HCT116 (cell line): ENCODE data around the gene CHCT1. TPM values are rescaled to one million over a fixed set of nuclear protein-coding genes. Genes with fewer than 3 reads are reported as not detected.

Experiments
- ATAC-seq: fragments of 200-7000 bp; cut with Tn5 transposase; 2 replicates; pipeline ENCODE4 v1.9.1; 2020; ENCODE audit warnings: mild to moderate bottlenecking, moderate library complexity
- BruUV-seq: library from RNA; stranded (reverse); fragments of 400-500 nt; replicated peaks from 2 replicates; lab custom pipeline; 2021; lab: Mats Ljungman, UMichigan
- CTCF ChIA-PET: fragments of 300-600 bp; sonication (Branson Sonifier 250); formaldehyde crosslinking; loops from one replicate; lab custom pipeline; 2021; ENCODE audit warnings: antibody characterized with exemption; lab: Charles Lee
- POLR2A ChIA-PET: fragments of 300-600, 350-600 bp; sonication (Branson Sonifier 250); formaldehyde crosslinking; loops from one replicate; lab custom pipeline; 2021; ENCODE audit warnings: antibody characterized with exemption; lab: Charles Lee
- RAD21 ChIA-PET, 2 experiments: fragments of 300-600 bp; sonication (Branson Sonifier 250); formaldehyde crosslinking; loops; one replicate each; lab custom pipeline; 2023; ENCODE audit warnings: low total read pairs in 2 of 2; ENCODE audit not compliant: uncharacterized antibody in 2 of 2, unreplicated experiment in 2 of 2, low non-redundant PET in 1 of 2; lab: Charles Lee
- DNase-seq: peaks from one replicate; pipeline ENCODE4 v3.0.0-alpha.2; 2010; ENCODE audit warnings: low read depth, low spot score
- H2AFZ ChIP-seq: fragments of 200-600 bp; shearing (Covaris generic), sonication (generic); 2 replicates; pipeline ENCODE4 v1.6.1; 2017; ENCODE audit warnings: low read depth, mixed run types, mixed read lengths, antibody characterized with exemption, low read length; ENCODE audit not compliant: poor library complexity, severe bottlenecking
- H3K27ac ChIP-seq: 2 replicates; pipeline ENCODE4 v1.5.1; 2012; ENCODE audit warnings: low read depth, low read length
- H3K27me3 ChIP-seq: fragments of 200-600 bp; sonication (generic); 2 replicates; pipeline ENCODE4 v1.6.1; 2016; ENCODE audit warnings: mixed run types, low read length, mixed read lengths; ENCODE audit not compliant: insufficient read depth
- H3K36me3 ChIP-seq, 2 experiments: fragments of 200-500 bp in 1 of 2; fragments of 200-600 bp in 1 of 2; sonication (Bioruptor generic) in 1 of 2; sonication (generic) in 1 of 2; 2 replicates each; pipeline versions ENCODE4 v1.5.1 to v1.6.1; 2014 to 2016; ENCODE audit warnings: low read length in 2 of 2, inconsistent platforms in 1 of 2, mixed read lengths in 1 of 2, mixed run types in 1 of 2; ENCODE audit not compliant: insufficient read depth in 2 of 2, control insufficient read depth in 1 of 2
- H3K4me1 ChIP-seq, 2 experiments: fragments of 200-600 bp in 1 of 2; sonication (generic) in 1 of 2; 2 replicates each; pipeline versions ENCODE4 v1.5.1 to v1.6.1; 2012 to 2017; ENCODE audit warnings: low read length in 2 of 2, inconsistent platforms in 1 of 2, mild to moderate bottlenecking in 1 of 2, mixed read lengths in 1 of 2, mixed run types in 1 of 2, moderate library complexity in 1 of 2; ENCODE audit not compliant: insufficient read depth in 2 of 2, control insufficient read depth in 1 of 2
- H3K4me2 ChIP-seq: fragments of 200-600 bp; sonication (generic); 2 replicates; pipeline ENCODE4 v1.6.1; 2017; ENCODE audit warnings: mixed run types, low read length, mixed read lengths
- H3K4me3 ChIP-seq, 2 experiments: fragments of 200-600 bp in 1 of 2; sonication (generic) in 1 of 2; replicated peaks in 1 of 2; 2 replicates each; pipeline ENCODE4 v1.5.1; 2011 to 2016; ENCODE audit warnings: low read length in 2 of 2, control low read depth in 1 of 2, low read depth in 1 of 2, mild to moderate bottlenecking in 1 of 2, mixed read lengths in 1 of 2, mixed run types in 1 of 2
- H3K79me2 ChIP-seq: fragments of 200-600 bp; sonication (generic); 2 replicates; pipeline ENCODE4 v1.6.1; 2017; ENCODE audit warnings: mild to moderate bottlenecking, mixed run types, low read length, moderate library complexity, mixed read lengths; ENCODE audit not compliant: insufficient read depth
- H3K9ac ChIP-seq: fragments of 200-600 bp; sonication (generic); 2 replicates; pipeline ENCODE4 v1.6.1; 2016; ENCODE audit warnings: low read length, mixed read lengths
- H3K9me2 ChIP-seq: fragments of 200-600 bp; sonication (generic), shearing (Covaris generic); 2 replicates; pipeline ENCODE4 v1.6.1; 2017; ENCODE audit warnings: mixed run types, mild to moderate bottlenecking, moderate library complexity; ENCODE audit not compliant: insufficient read depth
- H3K9me3 ChIP-seq, 2 experiments: fragments of 200-500 bp in 1 of 2; fragments of 200-600 bp in 1 of 2; sonication (Bioruptor generic) in 1 of 2; sonication (generic) in 1 of 2; 2 replicates each; pipeline ENCODE4 v1.6.1; 2014 to 2017; ENCODE audit warnings: low read length in 2 of 2, mixed read lengths in 2 of 2, inconsistent platforms in 1 of 2, low read depth in 1 of 2, mild to moderate bottlenecking in 1 of 2, mixed run types in 1 of 2, moderate library complexity in 1 of 2; ENCODE audit not compliant: control insufficient read depth in 1 of 2, insufficient read depth in 1 of 2
- H4K20me1 ChIP-seq: fragments of 200-600 bp; sonication (generic), shearing (Covaris generic); 2 replicates; pipeline ENCODE4 v1.6.1; 2017; ENCODE audit warnings: mixed run types, mild to moderate bottlenecking, moderate library complexity; ENCODE audit not compliant: insufficient read depth
- EGR1 ChIP-seq: IDR thresholded peaks from 2 replicates; pipeline ENCODE4 v1.6.1; 2012; ENCODE audit warnings: low read depth
- ELF1 ChIP-seq: IDR thresholded peaks from 2 replicates; pipeline ENCODE4 v1.6.1; 2012; ENCODE audit warnings: low read depth, borderline replicate concordance
- EZH2phosphoT487 ChIP-seq: fragments of 200-600 bp; IDR thresholded peaks from 2 replicates; pipeline ENCODE4 v1.6.1; 2018; ENCODE audit warnings: antibody characterized with exemption, borderline replicate concordance
- JUND ChIP-seq: IDR thresholded peaks from 2 replicates; pipeline ENCODE4 v1.6.1; 2012
- POLR2A ChIP-seq: IDR thresholded peaks from 2 replicates; pipeline ENCODE4 v1.7.0; 2011; ENCODE audit warnings: borderline replicate concordance; ENCODE audit not compliant: insufficient read depth, insufficient read length; ENCODE audit errors: extremely low read depth
- RAD21 ChIP-seq: IDR thresholded peaks from 2 replicates; pipeline ENCODE4 v1.6.1; 2012; ENCODE audit warnings: low read depth, mild to moderate bottlenecking
- SIN3A ChIP-seq: IDR thresholded peaks from 2 replicates; pipeline ENCODE4 v1.6.1; 2012; ENCODE audit warnings: low read depth
- SP1 ChIP-seq: IDR thresholded peaks from 2 replicates; pipeline ENCODE4 v1.6.1; 2012; ENCODE audit warnings: low read depth
- SRF ChIP-seq: IDR thresholded peaks from 2 replicates; pipeline ENCODE4 v1.6.1; 2012; ENCODE audit warnings: low read depth
- TCF7L2 ChIP-seq: IDR thresholded peaks from 2 replicates; pipeline ENCODE4 v1.7.0; 2011; ENCODE audit warnings: borderline replicate concordance, inconsistent platforms; ENCODE audit not compliant: insufficient read depth, insufficient read length; ENCODE audit errors: extremely low read depth
- YY1 ChIP-seq: IDR thresholded peaks from 2 replicates; pipeline ENCODE4 v1.6.1; 2011; ENCODE audit warnings: low read length, low read depth, moderate library complexity, mild to moderate bottlenecking; ENCODE audit not compliant: insufficient replicate concordance; ENCODE audit errors: extremely low read depth
- ZNF274 ChIP-seq: fragments of 200-500 bp; sonication (Bioruptor generic); IDR thresholded peaks from 2 replicates; pipeline ENCODE4 v1.6.1; 2014; ENCODE audit warnings: mild to moderate bottlenecking, low read depth, low read length, inconsistent platforms
- intact Hi-C: fragments of 100-400 bp; cut with micrococcal nuclease; formaldehyde crosslinking; loops from 2 replicates; pipeline ENCODE4 v1.10.0; 2022
- total RNA-seq: library from RNA; stranded (reverse); gene quantifications from one replicate; pipeline ENCODE4 v1.2.1, GENCODE V29; 2021; ENCODE audit not compliant: unreplicated experiment
- TF ChIP-seq, protein P1 (sequence below): IDR thresholded peaks from 2 replicates; pipeline ENCODE4 v1.6.1; 2012
- TF ChIP-seq, protein P2 (sequence below): IDR thresholded peaks from 2 replicates; pipeline ENCODE4 v1.6.1; 2012

Gene CHCT1
- total RNA-seq, 1 experiment from 2014 or later, result not detected

DNA sequence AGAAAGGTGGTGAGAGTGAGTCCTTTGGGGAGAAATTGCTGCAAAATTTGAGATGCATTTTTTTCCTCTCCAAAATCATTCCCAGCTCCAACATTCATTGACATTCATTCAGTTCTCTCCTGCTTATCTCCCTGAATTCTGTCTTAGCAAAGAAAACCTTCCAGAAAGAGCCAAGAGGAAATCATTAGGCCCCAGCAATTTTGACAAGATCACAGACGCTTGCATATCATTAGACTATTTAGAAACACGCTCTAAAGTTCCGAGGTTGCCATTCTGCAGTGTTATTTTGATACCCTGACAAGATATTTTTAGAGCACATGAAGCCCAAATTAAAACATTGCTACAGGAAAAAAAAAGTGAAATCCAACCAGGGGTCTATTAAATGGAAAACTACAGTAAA, 9.6 kb upstream of the CHCT1 start:
- no peak overlapping the region for H3K4me2 ChIP-seq
- ATAC-seq (no peak), DNase-seq (no peak)
- no TSS peak for BruUV-seq
- H3K27ac ChIP-seq, result no peak overlapping the region
- H3K4me3 ChIP-seq, result no peak overlapping the region
- H4K20me1 ChIP-seq, result no peaks in the 10 kb centered on the region
- TF ChIP-seq SIN3A (no peak), JUND (no peak), SRF (no peak), SP1 (no peak), TCF7L2 (no peak), ZNF274 (no peak), ELF1 (no peak), POLR2A (no peak), EGR1 (no peak), EZH2phosphoT487 (no peak), YY1 (no peak), RAD21 (no peak)
- TF ChIP-seq, protein P1, sequence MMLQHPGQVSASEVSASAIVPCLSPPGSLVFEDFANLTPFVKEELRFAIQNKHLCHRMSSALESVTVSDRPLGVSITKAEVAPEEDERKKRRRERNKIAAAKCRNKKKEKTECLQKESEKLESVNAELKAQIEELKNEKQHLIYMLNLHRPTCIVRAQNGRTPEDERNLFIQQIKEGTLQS, result no peak
- TF ChIP-seq, protein P2, sequence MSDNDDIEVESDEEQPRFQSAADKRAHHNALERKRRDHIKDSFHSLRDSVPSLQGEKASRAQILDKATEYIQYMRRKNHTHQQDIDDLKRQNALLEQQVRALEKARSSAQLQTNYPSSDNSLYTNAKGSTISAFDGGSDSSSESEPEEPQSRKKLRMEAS, result no peak
- ChIA-PET CTCF (no interaction called here), RAD21 (no interaction called here), POLR2A (no interaction called here)
- H3K79me2 ChIP-seq, result no peaks in the 10 kb centered on the region
- no peaks in the 10 kb centered on the region for H3K9me2 ChIP-seq
- no peak overlapping the region for H3K9ac ChIP-seq
- H3K9me3 ChIP-seq, result no peaks in the 10 kb centered on the region
- no peaks in the 10 kb centered on the region for H3K36me3 ChIP-seq
- no peaks in the 10 kb centered on the region for H3K27me3 ChIP-seq
- no peaks in the 10 kb centered on the region for H3K4me1 ChIP-seq
- intact Hi-C loops, result no loop called here
- H2AFZ ChIP-seq, result no peak overlapping the region
